ENCODE measurements around the gene RASL11A. TPM values are rescaled to one million over a fixed set of nuclear protein-coding genes. Genes with fewer than 3 reads are reported as not detected.

RASL11A gene
- total and polyA plus RNA-seq, 2 of the 8 experiments (the other 6 are each of a cell fraction or from before 2014, with no cell fraction given), result 2.9 to 6.8 TPM

GRCh38 chr13:27258637-27259386, 11.8 kb upstream of the RASL11A start:
- no peak overlapping the region for H4K8ac ChIP-seq (ENCODE audit: extremely low read depth, insufficient read depth, low read length)
- CTCF ChIA-PET (ENCODE audit: partially characterized antibody), result interaction anchor here (0.7 kb wide), 1 partner anchor 13 kb away, joined by 3 read pairs; no protein-coding TSS in a partner anchor
- H2BK20ac ChIP-seq (ENCODE audit: low read length), result no peak overlapping the region
- POLR2A ChIA-PET (ENCODE audit: partially characterized antibody), result interaction anchor here (0.7 to 8.3 kb wide), 10 partner anchors 8 to 94 kb away, joined by 3 to 197 read pairs (median 6); partner anchors contain the start of genes RASL11A and RPL21
- no peak overlapping the region for H2AK5ac ChIP-seq (ENCODE audit: low read depth, low read length)
- no peak overlapping the region for H3K4me2 ChIP-seq (ENCODE audit: insufficient read depth in 1 of 2, low read depth in 2 of 2, low read length in 2 of 2)
- H3K23me2 ChIP-seq (ENCODE audit: low read depth, low read length), result no peaks in the 10 kb centered on the region
- peaks cover 0 to 22% of the 10 kb centered on the region in 2 experiments; a peak in 3 of 4 replicates for H3K79me2 ChIP-seq (ENCODE audit: control insufficient read depth in 1 of 2, insufficient read depth in 2 of 2, low read length in 2 of 2)
- H4K91ac ChIP-seq (replicated peaks; ENCODE audit: insufficient read length, low read length), result no peak overlapping the region
- no peak overlapping the region for H3K27ac ChIP-seq (ENCODE audit: low read depth, low read length)
- no peaks in the 10 kb centered on the region for H3K79me1 ChIP-seq (ENCODE audit: low read depth, low read length)
- H2BK12ac ChIP-seq (ENCODE audit: low read depth, low read length), result no peak overlapping the region
- peaks cover 3 to 7% of the 10 kb centered on the region in 2 experiments for H4K20me1 ChIP-seq (replicated peaks in 1 of 2; ENCODE audit: control insufficient read depth in 1 of 2, insufficient read depth in 2 of 2, low read length in 2 of 2)
- H3K4me1 ChIP-seq (replicated peaks in 1 of 4; ENCODE audit: control insufficient read depth in 3 of 4, insufficient read depth in 4 of 4, low read length in 3 of 4), result peaks cover 0 to 2% (median under 1%) of the 10 kb centered on the region in 4 experiments; a peak in 4 of 7 replicates
- H3K4ac ChIP-seq (replicated peaks; ENCODE audit: insufficient read length, low read depth, low read length), result no peak overlapping the region
- FAIRE-seq (no peak), DNase-seq (ENCODE audit: low read depth in 1 of 2, low spot score in 2 of 2) (no peak)
- no peak overlapping the region for H2BK15ac ChIP-seq (ENCODE audit: low read length)
- peaks cover 9 to 58% (median 39%) of the 10 kb centered on the region in 4 experiments for H3K36me3 ChIP-seq (ENCODE audit: control insufficient read depth in 2 of 4, insufficient read depth in 4 of 4, low read length in 3 of 4)
- no peak overlapping the region for H4K5ac ChIP-seq (ENCODE audit: insufficient read length, low read depth, low read length)
- H3K4me3 ChIP-seq (ENCODE audit: extremely low read depth in 1 of 4, insufficient read depth in 2 of 4, low read depth in 3 of 4, low read length in 4 of 4), result no peak overlapping the region
- H3K27me3 ChIP-seq (replicated peaks in 1 of 4; ENCODE audit: control insufficient read depth in 3 of 4, extremely low read depth in 1 of 4, insufficient read depth in 3 of 4, low read length in 3 of 4), result no peaks in the 10 kb centered on the region
- H2AFZ ChIP-seq (ENCODE audit: low read length), result no peak overlapping the region
- no peak overlapping the region for H3K9ac ChIP-seq (replicated peaks in 1 of 4; ENCODE audit: extremely low read depth in 1 of 4, low read depth in 3 of 4, low read length in 3 of 4)
- TF ChIP-seq SIRT6 (IDR thresholded peaks at IDR 0.05; ENCODE audit: low read length), result no peak
- peak; percentile 75 for TF ChIP-seq POLR2AphosphoS5 (IDR thresholded peaks at IDR 0.05; ENCODE audit: low read depth, low read length)
- peak; percentile 35 to 72; a peak in 2 of 3 replicates for TF ChIP-seq POLR2A (IDR thresholded peaks at IDR 0.05; ENCODE audit: control extremely low read depth in 1 of 2, low read depth in 2 of 2, low read length in 2 of 2)
- no peak overlapping the region for H3K23ac ChIP-seq (ENCODE audit: insufficient read length)
- WGBS, 2 experiments (ENCODE audit: extremely low coverage in 1 of 2, insufficient coverage in 1 of 2, insufficient read length in 1 of 2, insufficient replicate concordance in 2 of 2, low coverage in 1 of 2, low lambda C conversion rate in 2 of 2, missing lambda C conversion rate in 1 of 2), result 94% methylated on average over 5 of the region's 5 CpGs; no CpG with 5 or more reads in 1 of the 2 experiments
- H3K56ac ChIP-seq (replicated peaks; ENCODE audit: insufficient read length, low read depth, low read length), result no peak overlapping the region
- no peak overlapping the region for H3K18ac ChIP-seq (ENCODE audit: extremely low read depth, low read length)
- no peaks in the 10 kb centered on the region for H3K9me3 ChIP-seq (ENCODE audit: insufficient read depth in 2 of 2, low read depth in 1 of 2, low read length in 1 of 2)
- no peak overlapping the region for H2BK5ac ChIP-seq (ENCODE audit: low read depth, low read length)
- no peak overlapping the region for H2BK120ac ChIP-seq (replicated peaks; ENCODE audit: low read depth, low read length)
- no peak overlapping the region for H3K14ac ChIP-seq (ENCODE audit: insufficient read length)

Data from H1 (cell line).